Measurements from ENCODE around the gene SPHK2.
"Not testable (repeated sequence)": the region's sequence is repeated elsewhere in the genome, so short reads cannot be mapped to it uniquely, and the experiment has no call there.

The SPHK2 gene

DNA sequence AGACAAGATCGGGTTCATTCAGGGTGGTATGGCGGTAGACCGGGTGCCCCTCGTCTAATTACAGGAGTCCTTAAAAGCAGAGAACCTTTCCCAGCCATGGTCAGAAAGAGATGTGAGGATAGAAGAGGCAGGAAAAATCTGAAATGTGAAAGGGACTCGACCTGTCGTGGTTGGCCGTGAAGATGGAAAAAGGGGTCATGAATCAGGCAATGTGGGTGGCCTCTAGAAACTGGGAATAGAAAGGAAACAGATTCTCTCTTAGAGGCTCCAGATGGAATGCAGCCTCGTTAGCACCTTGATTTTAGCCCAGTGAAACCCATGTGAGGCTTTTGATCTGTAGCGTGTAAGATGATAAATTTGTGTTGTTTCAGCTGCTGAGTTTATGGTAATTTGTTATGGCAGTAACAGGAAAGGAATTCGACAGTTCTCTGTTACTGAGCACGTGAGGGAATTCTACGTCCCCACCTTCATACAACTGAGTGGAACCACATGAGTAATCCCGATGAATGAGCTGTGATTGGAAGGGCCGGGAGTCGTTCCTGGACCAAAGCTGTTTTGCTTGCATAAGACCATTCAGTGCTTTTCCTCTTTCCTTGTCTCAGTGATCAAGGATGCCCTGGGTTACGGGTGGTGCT lies 37.7 kb downstream of the SPHK2 start:
- no peak for DNase-seq (ENCODE audit: extremely low read depth in 1 of 2, low read depth in 1 of 2)

GRCh38 chr19:48657828-48658227 lies 38.5 kb downstream of the SPHK2 start:
- DNase-seq (ENCODE audit: extremely low read depth in 1 of 2, low read depth in 1 of 2) = not testable (repeated sequence)

- DNase-seq (ENCODE audit: extremely low read depth in 1 of 2, low read depth in 1 of 2) = no peak
Observed at GRCh38 chr19:48658483-48658882, 39.2 kb downstream of the SPHK2 start.

- DNase-seq (ENCODE audit: extremely low read depth in 1 of 2, low read depth in 1 of 2) = no peak
Observed at GRCh38 chr19:48659768-48660167, 40.5 kb downstream of the SPHK2 start.

GRCh38 chr19:48660852-48661710 lies 41.8 kb downstream of the SPHK2 start:
- DNase-seq (ENCODE audit: extremely low read depth in 1 of 2, low read depth in 1 of 2) = peak; percentile 53 to 58

DNA sequence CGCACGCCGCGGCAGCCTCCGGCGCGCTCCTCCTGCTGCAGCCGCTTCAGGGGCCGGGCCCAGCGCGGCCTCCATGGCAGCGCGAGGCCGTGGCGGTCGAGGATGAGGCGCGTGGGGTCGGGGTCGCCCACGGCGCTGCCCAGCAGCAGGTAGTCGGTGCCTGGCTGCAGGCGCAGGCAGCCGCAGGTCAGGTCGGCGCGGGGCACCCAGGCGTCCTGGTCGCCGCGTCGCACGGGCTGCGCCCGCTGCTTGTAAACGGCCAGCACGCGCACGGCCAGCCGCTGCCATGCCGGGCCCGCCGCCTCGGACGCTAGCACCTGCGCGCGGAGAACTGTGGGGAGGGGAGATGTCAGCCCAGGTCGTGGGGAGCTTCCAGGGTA lies 42.4 kb downstream of the SPHK2 start:
- no peak for DNase-seq (ENCODE audit: extremely low read depth in 1 of 2, low read depth in 1 of 2)

DNA sequence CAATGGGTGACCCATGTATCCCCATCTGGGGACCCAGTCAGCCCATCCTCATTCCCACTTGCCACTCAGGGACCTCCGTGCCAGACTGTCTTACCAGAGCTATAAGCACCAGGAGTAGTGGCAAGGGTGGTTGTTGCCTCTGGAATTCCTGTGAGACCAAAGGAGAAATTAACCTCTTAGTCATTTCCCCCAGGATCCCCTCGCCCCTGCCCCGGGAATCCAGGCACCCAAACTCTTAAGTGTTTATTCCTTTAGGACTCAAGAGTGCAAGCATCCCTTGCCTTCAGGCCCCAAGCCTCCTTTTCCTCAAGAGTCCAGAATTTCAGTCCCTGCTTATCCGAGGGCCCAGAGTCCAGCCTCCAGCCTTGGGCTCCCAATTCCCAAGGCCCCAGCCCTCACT lies 44.4 kb downstream of the SPHK2 start:
- DNase-seq (ENCODE audit: extremely low read depth in 1 of 2, low read depth in 1 of 2) = no peak

GRCh38 chr19:48664476-48664875 lies 45.2 kb downstream of the SPHK2 start:
- DNase-seq (ENCODE audit: extremely low read depth in 1 of 2, low read depth in 1 of 2) = no peak

DNA sequence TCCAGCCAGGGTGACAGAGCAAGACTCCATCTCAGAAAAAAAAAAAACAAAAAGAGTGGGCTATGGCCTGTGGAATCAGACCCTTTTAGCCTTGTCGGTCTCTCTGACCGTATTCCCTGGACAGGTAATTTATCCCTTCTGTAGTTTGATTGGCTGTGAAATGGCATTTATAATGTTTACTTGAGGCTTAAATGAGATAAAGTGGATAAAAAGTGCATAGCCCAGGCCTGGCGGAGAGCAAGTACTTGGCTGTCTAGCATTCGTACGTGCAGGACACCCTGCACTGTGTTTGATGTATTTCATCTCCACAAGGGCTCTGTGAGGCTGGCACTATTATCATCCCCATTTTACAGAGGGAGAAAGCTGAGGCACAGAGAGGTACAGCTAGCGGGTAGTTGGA lies 46.5 kb downstream of the SPHK2 start:
- DNase-seq (ENCODE audit: extremely low read depth in 1 of 2, low read depth in 1 of 2) = no peak

GRCh38 chr19:48668332-48668731 lies 49.0 kb downstream of the SPHK2 start:
- no peak for DNase-seq (ENCODE audit: extremely low read depth in 1 of 2, low read depth in 1 of 2)

DNA sequence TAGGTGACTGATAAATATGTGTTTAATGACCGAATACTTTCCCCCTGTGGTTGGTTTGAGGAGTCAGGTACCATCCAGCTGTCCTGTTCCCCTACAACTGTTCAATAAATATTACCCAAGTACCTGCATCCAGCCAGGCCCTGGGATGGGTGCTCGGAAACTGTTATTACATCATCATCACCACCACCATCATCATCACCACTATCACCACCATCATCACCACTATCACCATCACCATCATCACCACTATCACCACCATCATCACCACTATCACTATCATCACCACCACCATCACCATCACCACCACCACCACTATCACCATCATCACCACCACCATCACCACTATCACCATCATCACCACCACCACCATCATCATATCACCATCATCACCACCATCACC lies 49.5 kb downstream of the SPHK2 start:
- no peak for DNase-seq (ENCODE audit: extremely low read depth in 1 of 2, low read depth in 1 of 2)

DNA sequence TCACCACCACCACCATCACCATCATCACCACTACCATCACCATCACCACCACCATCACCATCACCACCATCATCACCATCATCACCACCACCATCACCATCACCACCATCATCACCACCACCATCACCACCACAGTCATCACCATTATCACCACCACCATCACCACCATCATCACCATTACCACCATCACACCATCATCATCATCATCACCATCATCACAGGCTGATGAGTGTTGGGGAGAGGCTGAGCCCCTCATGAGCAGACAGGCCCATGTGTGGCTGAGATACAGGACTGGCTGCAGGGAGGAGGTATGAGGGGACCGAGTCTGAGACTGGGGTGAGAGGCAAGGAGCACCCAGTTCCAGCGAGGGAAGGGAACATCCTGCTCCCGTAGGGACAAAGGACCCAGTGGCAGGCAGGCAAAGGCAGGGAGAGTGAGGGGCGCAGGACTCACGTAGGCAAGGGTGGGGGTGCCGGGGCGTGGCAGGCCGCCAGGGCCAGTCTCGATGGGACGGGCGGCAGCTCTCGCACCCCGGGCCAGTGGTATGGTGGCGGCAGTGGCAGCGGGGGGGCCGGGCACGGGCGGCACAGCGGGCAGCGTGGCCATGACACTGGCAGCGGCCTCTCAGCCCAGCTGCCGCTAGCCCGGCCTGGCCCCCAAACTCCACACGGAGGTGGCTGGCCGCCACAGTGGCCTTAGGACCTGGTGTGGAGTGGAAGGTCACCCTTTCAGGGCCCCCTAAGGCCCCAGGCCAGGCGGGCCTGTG lies 50.8 kb downstream of the SPHK2 start:
- DNase-seq (ENCODE audit: extremely low read depth in 1 of 2, low read depth in 1 of 2) = no peak

DNA sequence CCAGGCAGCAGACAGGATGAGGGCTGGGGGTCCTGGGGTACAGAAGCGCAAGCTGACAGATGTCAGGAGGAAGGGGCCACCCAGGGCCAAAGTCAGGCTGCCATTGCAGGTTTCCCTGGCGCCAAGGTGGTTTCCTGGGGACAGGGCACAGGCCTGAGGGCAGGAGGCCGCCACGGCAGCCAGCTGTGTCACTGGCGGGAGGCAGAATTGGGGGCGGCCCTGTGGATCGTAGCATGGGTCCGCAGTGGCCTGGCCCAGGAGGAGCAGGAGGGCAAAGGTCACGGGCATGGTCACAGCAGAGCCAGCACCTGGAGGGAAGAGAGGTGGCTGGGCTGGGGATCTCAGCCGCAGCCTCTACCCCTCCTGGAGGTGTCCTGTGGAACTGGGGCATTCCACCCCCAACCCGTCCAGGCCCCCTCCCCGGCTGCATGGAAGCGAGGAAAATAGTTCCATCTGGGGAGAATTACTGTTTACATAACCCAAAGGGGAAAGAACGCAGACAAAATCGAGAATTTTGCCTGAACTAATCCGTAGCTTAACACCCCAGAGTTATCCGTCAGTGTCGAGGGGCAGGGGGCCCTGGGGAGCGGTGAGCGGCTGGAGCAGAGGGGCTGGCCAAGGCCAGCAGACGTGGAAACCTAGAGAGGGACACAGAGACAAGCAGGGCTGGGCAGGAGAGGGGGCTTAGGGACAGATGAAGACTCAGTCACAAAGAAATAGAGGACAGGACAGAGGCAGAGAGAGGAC lies 51.6 kb downstream of the SPHK2 start:
- DNase-seq (ENCODE audit: extremely low read depth in 1 of 2, low read depth in 1 of 2) = no peak

DNA sequence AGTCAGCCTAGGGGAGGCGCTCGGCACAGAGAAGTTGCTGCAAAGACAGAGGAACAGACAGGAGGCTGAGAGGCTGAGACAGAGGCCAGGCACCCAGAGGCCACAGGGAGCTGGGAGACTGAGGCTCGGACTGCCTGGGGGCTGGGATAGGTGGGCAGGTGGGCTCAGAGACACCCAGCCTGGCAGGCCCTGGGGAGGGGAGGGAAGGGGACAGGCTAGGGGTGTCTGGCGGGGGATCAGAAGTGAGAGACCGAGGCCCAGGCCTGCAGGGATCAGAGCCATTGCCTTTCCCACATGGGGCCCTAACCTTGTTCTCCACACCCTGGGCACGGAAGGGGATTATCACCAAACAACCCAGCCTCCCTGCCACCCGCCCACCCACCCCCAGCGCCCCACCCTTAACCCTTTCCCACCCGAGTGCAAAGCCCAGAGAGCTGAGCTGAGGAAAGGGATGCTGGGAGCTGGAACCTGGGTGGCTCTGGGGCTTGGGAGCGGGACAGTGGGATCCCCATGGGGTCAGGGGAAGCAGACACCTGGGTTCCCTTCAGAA lies 52.2 kb downstream of the SPHK2 start:
- no peak for DNase-seq (ENCODE audit: extremely low read depth in 1 of 2, low read depth in 1 of 2)

- no peak for DNase-seq (ENCODE audit: extremely low read depth in 1 of 2, low read depth in 1 of 2)
Observed at GRCh38 chr19:48672994-48673393, 53.7 kb downstream of the SPHK2 start, which contains the start of gene NTN5. NTN5 (minus strand) TSS chr19:48673017; CDS start chr19:48670986, 2,031 bp downstream.

DNA sequence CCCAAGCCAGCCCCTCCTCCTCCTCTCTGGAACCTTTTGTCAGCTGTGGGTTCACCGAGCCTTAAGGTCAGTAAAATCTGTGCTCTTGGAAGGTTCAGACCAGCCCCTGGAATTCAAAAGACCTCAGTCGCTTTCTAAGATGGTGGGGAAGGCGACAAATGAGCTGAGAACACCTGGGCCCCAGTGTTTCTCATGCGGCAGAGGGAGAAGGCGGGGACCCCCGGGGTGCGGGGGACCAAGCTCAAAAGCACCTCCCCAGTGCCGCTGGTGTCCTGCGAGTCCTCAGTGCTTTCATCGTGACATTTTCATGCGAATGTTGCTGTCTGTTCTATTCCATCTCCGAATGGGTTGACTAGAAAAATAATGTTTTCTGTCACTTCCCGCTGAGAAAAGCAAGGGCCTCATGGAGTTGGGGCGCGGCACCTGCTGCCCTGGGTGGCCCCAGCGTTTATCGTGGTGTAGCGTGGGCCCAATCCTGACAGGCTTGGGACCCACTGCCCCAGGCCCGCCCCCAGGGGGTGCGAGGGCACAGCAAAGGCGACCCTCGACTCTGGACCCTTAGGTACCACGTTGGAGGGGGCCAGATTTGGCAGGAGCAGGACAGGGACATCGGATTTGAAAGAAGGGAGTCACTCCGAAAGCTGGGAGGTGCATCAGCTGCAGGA lies 54.3 kb downstream of the SPHK2 start:
- DNase-seq (ENCODE audit: extremely low read depth in 1 of 2, low read depth in 1 of 2) = no peak

- DNase-seq (ENCODE audit: extremely low read depth in 1 of 2, low read depth in 1 of 2) = no peak
Observed at GRCh38 chr19:48674216-48674809, 55.0 kb downstream of the SPHK2 start.

GRCh38 chr19:48674921-48675824 lies 55.9 kb downstream of the SPHK2 start:
- peak; percentile 46 to 56 for DNase-seq (ENCODE audit: extremely low read depth in 1 of 2, low read depth in 1 of 2)

DNA sequence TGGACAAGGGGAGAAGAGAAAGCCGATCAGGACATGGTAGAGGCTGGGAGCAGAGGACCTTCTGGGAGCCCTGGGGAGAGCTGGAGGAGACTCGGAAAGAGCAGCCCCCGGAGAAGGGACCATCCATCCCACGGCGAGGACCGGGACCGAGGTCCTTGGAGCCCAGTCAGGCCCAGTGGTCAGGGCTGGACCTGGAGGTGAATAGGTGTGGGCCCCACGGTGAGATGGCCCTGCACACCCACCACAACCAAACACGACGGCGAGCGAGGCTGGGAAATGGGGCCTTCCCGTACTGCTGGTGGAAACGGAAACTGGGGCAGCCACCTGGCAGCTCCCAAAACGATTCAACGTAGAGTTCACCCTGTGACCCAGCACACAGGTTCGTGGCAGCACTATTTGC lies 57.2 kb downstream of the SPHK2 start:
- no peak for DNase-seq (ENCODE audit: extremely low read depth in 1 of 2, low read depth in 1 of 2)
